HG02973 (cell line): Measurements from ENCODE around the gene TPST2.
A peak's percentile ranks its signal among the peaks of the same experiment; 100 is the strongest.

Experiments
- ATAC-seq: cut with Tn5 transposase; IDR thresholded peaks from one replicate; pipeline ENCODE4 v1.9.1; 2021; ENCODE audit warnings: moderate library complexity; ENCODE audit not compliant: unreplicated experiment

The TPST2 gene

GRCh38 chr22:26503758-26504157 is 86.2 kb downstream of the TPST2 start:
- ATAC-seq, result no peak

DNA sequence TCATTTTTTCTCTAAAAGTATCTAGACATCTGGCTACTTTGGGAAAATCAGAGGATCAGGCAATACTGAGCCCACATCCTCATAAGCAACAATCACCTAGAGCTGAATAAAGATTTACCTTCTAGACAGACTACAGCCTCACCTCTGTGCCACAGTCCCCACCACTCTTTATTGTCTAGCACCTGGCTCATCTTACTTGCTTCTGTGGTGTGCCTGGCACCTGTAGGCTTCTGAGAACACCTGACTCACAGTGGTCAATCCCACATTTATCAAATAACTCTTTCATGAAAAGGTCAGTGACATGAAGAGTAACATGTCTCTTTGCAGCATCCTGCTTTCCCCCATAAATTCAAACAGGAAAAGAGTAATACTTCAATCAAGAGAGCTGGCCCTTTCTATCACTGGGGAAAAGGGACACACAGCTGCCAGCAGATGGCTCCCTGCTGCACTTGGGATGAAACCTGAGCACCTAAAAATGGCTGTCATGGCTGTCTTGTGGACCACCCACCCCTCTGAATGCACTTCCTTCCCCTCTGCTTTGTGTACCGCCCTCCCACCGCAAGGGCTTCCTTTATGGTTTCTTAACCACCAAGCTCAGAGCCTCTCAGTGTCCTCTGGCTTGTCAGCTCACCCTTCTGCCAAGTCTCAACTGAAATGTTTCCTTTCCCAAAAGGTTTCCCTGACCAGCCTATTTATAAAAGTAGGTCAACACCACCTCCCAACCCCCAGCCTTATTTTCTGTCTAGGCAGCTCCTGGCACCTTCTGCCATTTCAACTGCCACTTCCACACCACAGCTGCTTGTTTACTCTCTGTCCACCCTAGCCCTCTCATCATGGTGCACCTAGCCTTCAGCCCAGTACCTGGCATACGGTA is 87.0 kb downstream of the TPST2 start:
- no peak for ATAC-seq

- no peak for ATAC-seq
These were observed 87.9 kb downstream of the TPST2 start for GRCh38 chr22:26501996-26502395.

DNA sequence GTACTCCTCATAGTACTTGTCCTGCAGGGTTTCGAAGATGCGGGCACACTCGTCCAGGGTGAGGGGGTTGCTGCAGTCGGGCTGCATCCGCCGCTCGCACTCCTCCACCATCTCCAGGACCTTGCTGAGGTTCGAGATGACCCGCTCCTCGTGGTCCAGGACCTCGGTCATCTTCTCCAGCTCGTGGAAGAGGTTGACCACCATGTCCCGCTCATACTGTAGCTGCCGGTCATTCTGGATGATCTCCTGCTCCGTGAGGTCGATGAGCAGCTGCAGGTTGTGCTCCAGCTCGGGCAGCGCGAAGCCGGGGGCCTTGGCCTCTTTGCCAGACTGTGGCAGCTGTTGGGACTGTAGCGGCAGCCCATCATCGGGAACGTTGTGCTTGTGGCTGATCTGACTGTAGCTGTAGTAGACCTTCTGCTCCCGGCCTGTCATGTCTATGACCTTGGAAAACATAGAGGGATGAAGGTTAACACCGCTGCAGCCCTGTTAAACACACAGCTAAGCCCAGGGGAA is 90.7 kb downstream of the TPST2 start:
- no peak for ATAC-seq

DNA sequence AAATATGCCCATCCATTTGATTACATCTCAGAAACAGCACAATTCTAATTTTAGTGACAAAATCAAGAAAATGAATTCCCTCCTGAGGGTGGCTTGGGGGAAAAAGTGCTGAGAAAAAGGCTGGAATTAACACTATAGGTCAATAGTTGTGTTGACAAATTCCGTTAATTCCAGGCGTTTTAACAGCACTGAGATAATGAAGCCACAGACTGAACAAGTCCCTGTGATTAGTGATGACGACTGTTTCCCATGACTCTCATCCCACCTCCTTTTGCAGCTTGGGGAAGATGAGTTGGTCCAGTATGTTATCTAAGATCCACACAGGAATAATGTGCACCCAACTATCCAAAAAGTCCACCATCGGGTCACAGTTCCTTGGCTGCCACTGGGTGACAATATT is 93.5 kb downstream of the TPST2 start:
- ATAC-seq, result no peak

DNA sequence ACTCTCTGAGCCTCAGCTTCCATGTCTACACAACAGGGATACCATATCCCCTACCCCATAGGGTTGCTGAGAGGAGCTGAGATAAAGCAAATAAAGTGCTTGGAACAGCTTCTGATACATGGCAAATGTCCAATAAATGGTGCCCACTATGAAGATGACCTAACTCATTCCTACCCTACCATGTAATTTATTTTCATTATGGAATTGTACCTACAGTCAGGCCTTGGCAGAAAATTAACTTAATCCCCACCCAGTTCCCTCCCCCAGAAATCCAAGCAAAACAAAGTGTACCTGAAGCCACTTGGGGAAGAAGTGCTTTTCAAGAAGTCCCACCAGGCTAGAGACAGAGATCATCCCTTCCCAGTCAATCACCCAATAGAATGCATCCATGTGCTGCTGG is 95.4 kb downstream of the TPST2 start:
- no peak for ATAC-seq

DNA sequence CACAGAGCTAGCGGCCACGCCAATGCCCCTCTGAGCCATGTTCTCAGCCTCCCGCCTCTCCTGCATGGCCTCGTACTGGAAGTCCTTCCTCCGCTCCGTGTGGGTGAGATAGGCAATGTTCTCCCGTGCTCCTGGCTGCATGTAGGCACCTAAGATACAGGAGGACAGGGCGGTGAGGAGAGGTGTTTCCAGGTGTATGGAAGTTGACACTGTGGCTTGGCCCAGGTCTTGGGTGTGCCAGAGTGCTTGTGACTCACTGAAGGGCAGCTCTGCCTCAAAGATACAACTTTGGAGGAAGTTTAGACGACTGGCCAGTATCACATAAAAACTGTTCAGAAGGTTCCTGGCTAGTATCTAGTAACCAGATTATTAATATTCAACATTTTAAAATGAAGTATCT is 97.7 kb downstream of the TPST2 start:
- no peak for ATAC-seq

GRCh38 chr22:26489447-26490036 is 100.4 kb downstream of the TPST2 start:
- ATAC-seq, result no peak

- no peak for ATAC-seq
These were observed 101.9 kb downstream of the TPST2 start for GRCh38 chr22:26487996-26488395.

GRCh38 chr22:26486394-26486793 is 103.5 kb downstream of the TPST2 start:
- no peak for ATAC-seq

DNA sequence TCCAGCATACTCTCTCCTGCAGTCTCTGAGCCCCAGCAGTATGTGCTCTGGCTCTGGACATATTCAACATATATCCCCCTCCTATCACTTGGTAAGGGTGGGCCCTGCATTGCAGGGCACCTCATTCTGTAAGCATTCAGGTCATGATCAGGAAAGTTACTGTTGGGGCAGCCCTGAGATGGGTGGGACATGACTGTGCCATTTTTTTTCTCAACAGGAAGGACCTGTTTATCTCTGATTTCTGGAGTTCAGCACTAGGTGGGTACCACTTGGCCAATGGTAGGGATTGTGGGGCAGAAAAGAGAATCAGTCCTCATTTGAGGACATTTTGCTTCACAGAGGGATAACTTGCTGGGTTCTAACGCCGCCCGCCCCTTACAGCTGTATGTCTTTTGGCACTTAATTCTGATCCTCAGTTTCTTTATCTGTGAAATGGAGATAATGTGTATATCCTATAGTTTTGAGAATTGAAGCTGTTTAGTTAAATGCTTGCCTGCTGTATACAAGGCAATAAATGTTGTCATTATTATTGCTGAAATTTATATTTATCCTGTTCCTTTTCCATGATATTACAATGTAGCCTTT is 104.0 kb downstream of the TPST2 start:
- ATAC-seq, result no peak

DNA sequence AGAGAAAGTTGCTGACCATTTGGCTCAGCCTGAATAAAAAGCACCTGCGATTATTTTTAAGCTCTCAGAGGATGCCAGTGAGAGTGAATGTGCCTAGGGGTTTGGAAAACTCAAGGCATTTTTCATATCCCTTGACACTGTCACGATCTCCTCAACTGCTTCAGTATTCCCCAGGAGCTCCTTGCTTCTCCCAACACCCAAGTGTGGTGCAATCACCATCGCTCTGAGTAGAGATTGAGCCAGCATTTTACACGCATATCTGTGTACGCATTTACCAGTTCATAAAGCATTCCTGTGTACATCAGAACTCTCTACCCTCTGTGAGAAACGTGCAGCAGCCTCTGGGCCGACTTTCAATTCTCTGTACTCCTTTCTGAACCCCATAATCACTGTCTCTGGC is 104.9 kb downstream of the TPST2 start:
- no peak for ATAC-seq

DNA sequence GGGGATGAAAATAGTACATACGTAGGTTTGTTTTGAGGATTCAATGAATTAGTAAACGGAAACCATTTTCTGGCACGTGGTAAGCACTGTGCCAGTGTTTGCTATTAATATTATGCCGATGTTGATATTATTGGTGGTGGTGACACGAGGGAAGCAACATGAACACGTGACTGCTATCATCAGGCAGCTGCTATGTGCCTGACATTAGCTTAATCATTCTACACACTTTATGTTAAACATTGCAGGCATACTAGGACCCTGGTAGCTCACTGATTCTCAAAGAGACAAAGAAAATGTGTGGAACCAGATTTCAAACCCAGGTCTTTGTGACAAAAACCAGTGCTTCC is 105.6 kb downstream of the TPST2 start:
- ATAC-seq, result no peak

DNA sequence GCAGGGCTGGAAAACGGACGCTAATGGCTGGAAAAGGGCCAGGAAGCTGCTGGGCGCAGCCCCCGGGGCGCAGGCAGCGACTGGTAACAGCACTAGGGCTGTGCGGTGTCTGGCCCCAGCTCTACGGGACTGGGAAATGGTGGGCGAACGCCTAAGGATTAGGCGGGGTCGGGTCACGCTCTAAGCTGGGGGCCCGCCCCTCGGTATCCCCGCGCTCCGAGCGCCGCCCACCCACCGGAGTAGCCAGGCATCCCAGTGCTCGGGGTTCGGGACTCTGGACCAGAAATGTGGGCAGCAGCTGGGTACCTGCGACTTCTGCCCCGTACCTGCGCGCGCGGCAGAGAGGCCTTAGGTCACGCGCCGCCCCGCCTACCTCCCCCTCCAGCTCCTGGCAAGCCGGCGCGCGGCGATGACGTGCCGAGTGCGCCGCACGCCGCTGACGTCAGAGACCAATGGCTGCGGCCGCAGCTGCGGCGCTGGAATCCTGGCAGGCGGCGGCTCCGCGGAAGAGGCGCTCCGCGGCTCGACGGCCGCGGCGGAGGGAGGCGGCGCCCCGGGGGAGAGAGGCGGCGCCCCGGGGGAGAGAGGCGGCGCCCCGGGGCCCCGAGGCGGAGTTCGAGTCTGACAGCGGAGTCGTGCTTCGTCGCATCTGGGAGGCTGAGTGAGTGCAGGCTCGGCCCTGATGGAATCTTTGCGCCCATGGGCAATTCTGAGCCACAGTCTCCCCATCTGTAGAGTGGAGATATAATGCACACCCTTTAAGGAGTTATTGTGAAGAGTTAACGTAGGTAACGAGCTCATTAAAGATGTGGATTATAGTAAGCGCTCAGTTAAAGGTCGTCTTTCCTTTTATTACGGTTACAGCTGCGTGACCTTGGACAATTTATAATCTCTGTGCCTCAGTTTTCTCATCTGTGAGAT is 106.2 kb downstream of the TPST2 start, which contains the start of the genes HPS4 and SRRD:
Gene HPS4 (minus strand): TSS at position 345 of the 921 bp plus-strand sequence. CDS start 2,021 bp downstream, outside the sequence.
Gene SRRD (plus strand): TSS at position 439 of the 921 bp plus-strand sequence. CDS start 14 bp downstream, at position 453.
- peak; percentile 49 for ATAC-seq

DNA sequence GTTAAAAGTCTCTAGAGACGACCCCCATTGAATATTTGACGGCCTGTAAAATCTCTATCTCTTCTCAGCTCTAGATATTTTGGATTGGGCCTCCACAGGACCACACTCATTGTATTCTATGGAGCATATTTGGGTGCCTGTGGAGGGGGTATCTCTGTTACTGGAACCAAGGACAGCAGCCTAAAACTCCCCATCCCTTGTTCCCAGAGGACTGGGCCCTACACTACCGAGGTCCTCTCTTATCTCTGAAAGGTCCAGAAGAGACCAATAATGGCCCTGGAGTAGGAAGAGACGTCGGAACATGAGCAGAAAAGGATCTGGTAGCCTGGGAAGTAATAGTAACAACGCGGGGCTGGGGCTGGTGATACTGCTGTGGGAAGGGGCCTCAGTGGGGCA is 106.9 kb downstream of the TPST2 start:
- peak; percentile 7 for ATAC-seq

GRCh38 chr22:26482161-26482560 is 107.8 kb downstream of the TPST2 start:
- ATAC-seq, result no peak

GRCh38 chr22:26481694-26482093 is 108.2 kb downstream of the TPST2 start:
- no peak for ATAC-seq

GRCh38 chr22:26481112-26481693 is 108.7 kb downstream of the TPST2 start:
- no peak for ATAC-seq

GRCh38 chr22:26480611-26480932 is 109.4 kb downstream of the TPST2 start:
- ATAC-seq, result no peak

DNA sequence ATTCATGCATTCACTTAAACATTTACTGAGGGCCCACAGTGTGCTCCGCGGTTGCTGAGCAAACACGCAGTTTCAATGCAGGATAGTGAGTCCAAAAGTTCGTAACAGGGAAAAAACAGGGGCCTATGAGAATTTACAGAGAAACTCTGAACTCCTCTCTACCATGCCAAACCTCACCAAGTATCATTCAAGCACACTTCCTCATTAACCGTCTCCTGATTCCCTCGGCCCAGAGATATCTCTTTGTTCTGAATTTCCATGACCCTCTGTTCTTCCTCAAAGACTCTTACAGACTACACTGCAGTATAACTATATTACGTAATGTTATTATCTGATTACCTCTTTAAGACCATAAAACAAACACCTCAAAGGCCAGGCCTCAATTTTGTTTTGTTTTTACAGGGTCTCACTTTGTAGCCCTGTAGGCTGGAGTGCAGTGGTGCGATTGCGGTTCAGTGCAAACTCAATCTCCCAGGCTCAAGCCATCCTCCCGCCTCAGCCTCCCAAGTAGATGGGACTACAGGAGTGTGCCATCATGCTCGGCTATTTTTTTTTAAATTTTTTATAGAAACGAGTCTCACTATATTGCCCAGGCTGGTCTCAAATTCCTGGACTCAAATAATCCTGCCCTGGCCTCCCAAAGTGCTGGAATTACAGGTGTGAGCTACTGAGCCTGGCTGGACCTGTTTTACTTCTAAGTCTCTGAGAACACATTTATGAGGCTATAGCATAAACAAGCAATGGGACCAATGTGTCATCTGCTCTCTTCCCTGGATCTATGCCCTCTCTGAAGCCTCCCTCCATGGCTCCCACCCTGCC is 109.9 kb downstream of the TPST2 start:
- ATAC-seq, result no peak
